Measurements from ENCODE around the gene MPPED1. TPM values are rescaled to one million over a fixed set of nuclear protein-coding genes. Genes with fewer than 3 reads are reported as not detected.

MPPED1 gene, protein sequence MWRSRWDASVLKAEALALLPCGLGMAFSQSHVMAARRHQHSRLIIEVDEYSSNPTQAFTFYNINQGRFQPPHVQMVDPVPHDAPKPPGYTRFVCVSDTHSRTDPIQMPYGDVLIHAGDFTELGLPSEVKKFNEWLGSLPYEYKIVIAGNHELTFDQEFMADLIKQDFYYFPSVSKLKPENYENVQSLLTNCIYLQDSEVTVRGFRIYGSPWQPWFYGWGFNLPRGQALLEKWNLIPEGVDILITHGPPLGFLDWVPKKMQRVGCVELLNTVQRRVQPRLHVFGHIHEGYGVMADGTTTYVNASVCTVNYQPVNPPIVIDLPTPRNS
- 0.17 and 3.1 TPM in 2 replicates for polyA plus RNA-seq

DNA sequence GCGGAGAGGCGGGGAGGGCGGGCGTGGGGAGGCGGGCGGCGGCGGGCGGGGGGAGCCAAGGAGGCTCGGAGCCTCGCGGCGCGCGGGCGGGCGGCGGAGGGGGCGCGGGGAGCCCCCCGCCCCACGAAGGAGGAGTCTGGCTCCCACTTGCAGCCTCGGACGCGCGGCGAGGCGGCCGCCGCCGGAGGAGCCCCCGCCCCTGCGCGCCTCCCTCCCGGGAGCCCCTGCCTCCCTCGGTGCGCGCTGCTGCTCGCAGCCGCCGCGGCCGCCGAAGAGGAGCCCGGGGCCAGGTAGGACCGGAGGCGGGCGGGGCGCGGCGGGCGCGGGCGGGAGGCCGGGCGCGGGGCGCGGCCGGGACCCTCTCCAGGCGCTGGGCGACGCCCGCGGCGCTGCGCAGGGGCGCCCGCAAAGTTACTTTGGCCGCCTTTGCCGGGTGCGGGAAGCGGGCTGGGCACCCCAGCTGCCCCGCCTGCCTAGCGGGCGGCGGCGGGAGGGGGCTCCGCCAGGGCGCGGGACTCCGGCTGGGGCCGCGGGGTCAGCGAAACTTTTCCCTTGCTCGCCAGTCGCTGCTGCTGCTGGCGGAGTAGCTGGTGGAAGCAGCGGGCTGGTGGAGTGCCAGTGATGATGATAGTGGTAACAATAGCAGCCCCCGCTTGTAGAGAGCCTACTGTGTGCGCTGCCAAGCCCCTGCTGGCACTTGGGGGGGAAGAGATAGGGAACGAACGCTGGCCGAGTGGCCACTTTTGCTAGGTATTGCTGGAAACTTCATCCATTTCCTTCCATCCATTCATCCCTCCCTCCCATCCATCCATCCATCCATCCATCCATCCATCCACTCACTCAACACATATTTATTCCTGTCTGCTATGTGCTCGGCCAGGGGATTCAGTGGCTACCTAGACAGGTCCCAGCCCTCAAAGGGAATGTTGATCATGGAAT lies at the start of gene MPPED1:
Gene MPPED1 (plus strand): TSS at position 146 of the 939 bp plus-strand sequence. CDS start 12,972 bp downstream, outside the sequence.

Other genes with a start within 250 kb of the MPPED1 start
- gene TTLL12, start 224.9 kb upstream of the MPPED1 start, polyA plus RNA-seq, result 0.76 and 1.3 TPM in 2 replicates
- gene SCUBE1, start 68.6 kb upstream of the MPPED1 start, polyA plus RNA-seq, result not detected in 2 replicates